ENCODE data around the gene AFF3. TPM values are rescaled to one million over a fixed set of nuclear protein-coding genes. Genes with fewer than 3 reads are reported as not detected.

AFF3 gene
- total RNA-seq, 2 experiments from 2014 or later = 5.6 TPM

DNA sequence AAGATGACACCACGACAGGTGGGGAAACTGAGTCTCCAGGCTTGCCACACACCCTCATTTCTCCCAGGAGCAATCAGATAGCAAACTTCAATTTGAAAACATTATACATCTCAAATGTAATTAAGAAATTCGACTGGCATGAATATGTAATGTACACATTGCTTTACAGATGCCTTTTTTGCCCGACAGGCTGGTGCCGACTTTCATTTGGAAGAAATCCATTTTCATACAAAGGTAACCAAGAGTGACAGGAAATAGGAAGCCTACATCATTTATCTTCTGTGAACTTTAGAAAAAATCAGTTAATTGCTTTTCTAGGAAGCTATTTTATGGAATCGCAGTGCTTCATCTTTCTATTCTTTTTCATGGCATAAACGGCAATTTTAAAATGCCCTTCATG, 140.3 kb downstream of the AFF3 start:
- peaks cover 4% of the 10 kb centered on the region for H3K36me3 Mint-ChIP-seq (ENCODE audit: low read depth)
- no peak overlapping the region for H3K27ac Mint-ChIP-seq
- CTCF ChIA-PET = no interaction called here
- ATAC-seq (no peak), DNase-seq (no peak)
- no peaks in the 10 kb centered on the region for H3K9me3 Mint-ChIP-seq (ENCODE audit: low read depth)
- H3K4me3 Mint-ChIP-seq = no peak overlapping the region
- POLR2A ChIA-PET = no interaction called here
- H3K4me1 Mint-ChIP-seq = peaks cover 10% of the 10 kb centered on the region
- no peaks in the 10 kb centered on the region for H3K27me3 Mint-ChIP-seq
- intact Hi-C loops (cut with DNase I, micrococcal nuclease) = no loop called here

DNA sequence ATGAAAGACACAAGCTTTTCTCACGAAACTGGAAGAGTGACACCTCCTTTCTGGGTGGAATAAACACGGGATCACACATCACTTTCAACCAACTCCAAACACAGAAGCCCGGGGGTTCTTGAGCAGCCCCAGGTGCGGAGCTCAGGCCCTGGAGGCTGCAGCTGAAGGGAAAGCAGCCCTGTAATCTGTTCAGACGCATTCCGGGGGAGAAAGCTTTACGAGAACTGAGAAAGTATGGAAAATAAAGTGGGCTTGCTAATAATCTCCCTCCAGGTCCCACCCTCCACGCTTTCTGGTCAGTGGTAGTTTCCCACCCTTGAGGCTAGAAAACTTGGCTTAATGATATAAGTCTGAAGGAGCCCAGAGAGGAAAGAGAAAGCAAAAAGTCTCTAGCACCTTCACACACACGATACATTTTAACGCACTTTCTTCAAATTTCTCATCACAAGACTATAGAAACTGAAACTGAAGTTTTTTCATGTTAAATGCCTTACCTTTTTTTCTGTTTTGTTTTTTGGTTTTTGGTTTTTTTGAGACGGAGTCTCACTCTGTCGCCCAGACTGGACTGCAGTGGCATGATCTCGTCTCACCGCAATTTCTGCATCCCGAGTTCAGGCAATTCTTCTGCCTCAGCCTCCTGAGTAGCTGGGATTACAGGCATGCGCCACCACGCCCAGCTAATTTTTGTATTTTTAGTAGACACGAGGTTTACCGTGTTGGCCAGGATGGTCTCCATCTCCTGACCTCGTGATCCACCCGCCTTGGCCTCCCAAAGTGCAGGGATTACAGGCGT, 141.3 kb downstream of the AFF3 start:
- Mint-ChIP-seq H3K27ac (peak overlapping the region; percentile 58), H3K36me3 (ENCODE audit: low read depth) (peaks cover 1% of the 10 kb centered on the region), H3K27me3 (no peaks in the 10 kb centered on the region), H3K9me3 (ENCODE audit: low read depth) (no peaks in the 10 kb centered on the region), H3K4me3 (peak overlapping the region; percentile 18), H3K4me1 (peaks cover 10% of the 10 kb centered on the region)
- ChIA-PET CTCF (no interaction called here), POLR2A (no interaction called here)
- ATAC-seq = peak; percentile 78
- intact Hi-C loops (cut with DNase I, micrococcal nuclease) = no loop called here
- no peak for DNase-seq

GRCh38 chr2:99998651-99999320, 143.6 kb downstream of the AFF3 start:
- CTCF ChIA-PET = interaction anchor here (0.7 kb wide), 1 partner anchor 12 kb away, joined by 3 read pairs; no protein-coding TSS in a partner anchor
- intact Hi-C loops (cut with DNase I, micrococcal nuclease) = no loop called here
- Mint-ChIP-seq H3K36me3 (ENCODE audit: low read depth) (no peaks in the 10 kb centered on the region), H3K4me3 (no peak overlapping the region), H3K9me3 (ENCODE audit: low read depth) (no peaks in the 10 kb centered on the region), H3K4me1 (peaks cover 10% of the 10 kb centered on the region), H3K27ac (no peak overlapping the region), H3K27me3 (no peaks in the 10 kb centered on the region)
- ATAC-seq (no peak), DNase-seq (no peak)
- POLR2A ChIA-PET = no interaction called here

- CTCF ChIA-PET = no interaction called here
- peaks cover 2% of the 10 kb centered on the region for H3K36me3 Mint-ChIP-seq (ENCODE audit: low read depth)
- no peaks in the 10 kb centered on the region for H3K9me3 Mint-ChIP-seq (ENCODE audit: low read depth)
- no peak overlapping the region for H3K27ac Mint-ChIP-seq
- DNase-seq (no peak), ATAC-seq (no peak)
- no peaks in the 10 kb centered on the region for H3K27me3 Mint-ChIP-seq
- POLR2A ChIA-PET = no interaction called here
- H3K4me3 Mint-ChIP-seq = no peak overlapping the region
- intact Hi-C loops (cut with DNase I, micrococcal nuclease) = no loop called here
- no peaks in the 10 kb centered on the region for H3K4me1 Mint-ChIP-seq
These were observed 152.5 kb downstream of the AFF3 start for GRCh38 chr2:99989905-99990304.

DNA sequence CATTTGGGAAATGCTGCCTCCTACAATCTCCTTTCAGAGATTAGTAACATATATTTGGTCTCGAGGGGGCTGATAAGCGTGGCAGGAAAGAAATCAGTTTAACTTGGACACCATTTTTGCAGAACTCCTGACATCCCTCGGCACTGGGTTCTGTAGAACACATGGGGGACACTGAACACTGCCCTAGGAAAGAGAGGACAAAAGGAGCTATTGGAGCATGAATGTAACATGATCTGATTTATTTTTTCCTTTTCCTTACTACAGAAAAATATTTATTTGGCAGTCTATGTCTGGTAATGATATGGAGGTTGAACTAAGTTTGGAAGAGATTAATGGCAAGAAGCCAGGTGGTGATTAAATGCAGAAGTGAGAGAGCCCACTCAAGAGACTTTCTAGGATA, 153.8 kb downstream of the AFF3 start:
- Mint-ChIP-seq H3K27ac (no peak overlapping the region), H3K4me1 (no peaks in the 10 kb centered on the region), H3K27me3 (no peaks in the 10 kb centered on the region), H3K9me3 (ENCODE audit: low read depth) (no peaks in the 10 kb centered on the region), H3K36me3 (ENCODE audit: low read depth) (peaks cover 2% of the 10 kb centered on the region), H3K4me3 (no peak overlapping the region)
- intact Hi-C loops (cut with DNase I, micrococcal nuclease) = no loop called here
- POLR2A ChIA-PET = no interaction called here
- ATAC-seq = no peak
- CTCF ChIA-PET = interaction anchor here (0.8 to 1.6 kb wide), 3 partner anchors 9 to 384 kb away, joined by 3 to 4 read pairs (median 3); no protein-coding TSS in a partner anchor
- DNase-seq = no peak

DNA sequence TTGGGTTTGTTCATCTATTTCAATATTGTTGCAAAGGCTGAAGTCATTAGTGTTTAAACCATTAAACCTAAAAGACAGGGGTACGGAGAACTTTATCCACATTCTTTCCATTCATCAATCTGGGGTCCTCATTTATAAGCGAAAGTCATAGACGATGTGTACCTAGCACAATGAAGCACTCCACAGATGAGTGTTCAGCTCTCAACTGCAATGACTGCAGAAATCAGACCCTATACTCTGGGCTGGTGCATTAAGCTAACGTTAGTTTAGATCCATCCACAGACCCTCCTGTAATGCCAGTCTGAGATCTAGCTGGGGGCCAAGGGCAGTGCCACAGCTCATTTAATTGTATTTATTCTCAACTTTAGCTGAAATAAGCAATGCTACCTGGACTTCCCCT, 155.2 kb downstream of the AFF3 start:
- POLR2A ChIA-PET = no interaction called here

GRCh38 chr2:99984799-99985515, 157.4 kb downstream of the AFF3 start:
- intact Hi-C loops (cut with DNase I, micrococcal nuclease) = no loop called here
- Mint-ChIP-seq H3K27ac (no peak overlapping the region), H3K36me3 (ENCODE audit: low read depth) (no peaks in the 10 kb centered on the region), H3K4me3 (no peak overlapping the region), H3K4me1 (no peaks in the 10 kb centered on the region), H3K27me3 (no peaks in the 10 kb centered on the region), H3K9me3 (ENCODE audit: low read depth) (no peaks in the 10 kb centered on the region)
- POLR2A ChIA-PET = no interaction called here
- ATAC-seq = no peak
- no peak for DNase-seq
- CTCF ChIA-PET = no interaction called here

More for the DNA sequence above, 155.2 kb downstream of the AFF3 start:
- no peak overlapping the region for H3K4me3 Mint-ChIP-seq
- ATAC-seq (no peak), DNase-seq (no peak)
- peaks cover 2% of the 10 kb centered on the region for H3K36me3 Mint-ChIP-seq (ENCODE audit: low read depth)
- intact Hi-C loops (cut with DNase I, micrococcal nuclease) = no loop called here
- no peak overlapping the region for H3K27ac Mint-ChIP-seq
- no peaks in the 10 kb centered on the region for H3K9me3 Mint-ChIP-seq (ENCODE audit: low read depth)
- H3K4me1 Mint-ChIP-seq = no peaks in the 10 kb centered on the region
- no peaks in the 10 kb centered on the region for H3K27me3 Mint-ChIP-seq
- CTCF ChIA-PET = interaction anchor here (0.6 to 1.3 kb wide), 4 partner anchors 8 to 258 kb away, joined by 3 to 5 read pairs (median 3); no protein-coding TSS in a partner anchor

DNA sequence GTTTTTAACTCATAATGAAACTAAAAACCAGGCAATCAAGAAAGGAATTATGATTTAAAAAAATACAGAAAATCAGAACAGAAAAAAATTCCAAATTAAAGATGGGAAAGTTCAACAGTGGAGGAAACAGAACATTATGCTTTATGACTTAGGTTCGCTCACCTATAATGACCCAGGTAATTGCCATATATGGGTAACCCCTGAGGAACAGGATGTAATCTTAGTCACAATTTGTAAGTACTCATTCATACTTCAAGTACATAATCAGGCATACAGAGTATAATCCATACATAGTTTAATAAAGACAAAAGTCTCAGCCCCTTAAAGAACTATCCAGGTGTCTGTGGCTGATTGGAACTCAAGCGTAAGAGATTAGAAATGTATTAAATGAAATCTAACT, 159.6 kb downstream of the AFF3 start:
- Mint-ChIP-seq H3K27ac (no peak overlapping the region), H3K4me1 (no peaks in the 10 kb centered on the region), H3K27me3 (no peaks in the 10 kb centered on the region), H3K36me3 (ENCODE audit: low read depth) (no peaks in the 10 kb centered on the region), H3K9me3 (ENCODE audit: low read depth) (no peaks in the 10 kb centered on the region), H3K4me3 (no peak overlapping the region)
- no peak for DNase-seq
- no peak for ATAC-seq
- intact Hi-C loops (cut with DNase I, micrococcal nuclease) = no loop called here
- ChIA-PET CTCF (no interaction called here), POLR2A (no interaction called here)

- H3K9me3 Mint-ChIP-seq (ENCODE audit: low read depth) = no peaks in the 10 kb centered on the region
- ChIA-PET POLR2A (no interaction called here), CTCF (interaction anchor here (1.0 kb wide), 1 partner anchor 280 kb away, joined by 3 read pairs; no protein-coding TSS in a partner anchor)
- intact Hi-C loops (cut with DNase I, micrococcal nuclease) = no loop called here
- no peaks in the 10 kb centered on the region for H3K36me3 Mint-ChIP-seq (ENCODE audit: low read depth)
- no peak for DNase-seq
- H3K27ac Mint-ChIP-seq = no peak overlapping the region
- ATAC-seq = no peak
- H3K27me3 Mint-ChIP-seq = no peaks in the 10 kb centered on the region
- no peaks in the 10 kb centered on the region for H3K4me1 Mint-ChIP-seq
- H3K4me3 Mint-ChIP-seq = no peak overlapping the region
These were observed 160.6 kb downstream of the AFF3 start for GRCh38 chr2:99981840-99982239.

- no peak for ATAC-seq
- Mint-ChIP-seq H3K27ac (no peak overlapping the region), H3K4me1 (peaks cover 6% of the 10 kb centered on the region), H3K9me3 (ENCODE audit: low read depth) (no peaks in the 10 kb centered on the region), H3K27me3 (no peaks in the 10 kb centered on the region), H3K36me3 (ENCODE audit: low read depth) (peaks cover 1% of the 10 kb centered on the region), H3K4me3 (no peak overlapping the region)
- intact Hi-C loops (cut with DNase I, micrococcal nuclease) = no loop called here
- no peak for DNase-seq
- POLR2A ChIA-PET = no interaction called here
- CTCF ChIA-PET = interaction anchor here (0.6 to 1.4 kb wide), 2 partner anchors 8 to 10 kb away, joined by 3 to 4 read pairs; no protein-coding TSS in a partner anchor
These were observed 162.2 kb downstream of the AFF3 start for GRCh38 chr2:99980176-99980575.

- Mint-ChIP-seq H3K36me3 (ENCODE audit: low read depth) (peaks cover 1% of the 10 kb centered on the region), H3K4me3 (no peak overlapping the region), H3K9me3 (ENCODE audit: low read depth) (no peaks in the 10 kb centered on the region), H3K27me3 (no peaks in the 10 kb centered on the region), H3K27ac (no peak overlapping the region), H3K4me1 (peaks cover 10% of the 10 kb centered on the region)
- intact Hi-C loops (cut with DNase I, micrococcal nuclease) = no loop called here
- no peak for ATAC-seq
- CTCF ChIA-PET = interaction anchor here (0.8 kb wide), 1 partner anchor 403 kb away, joined by 4 read pairs; no protein-coding TSS in a partner anchor
- no peak for DNase-seq
- POLR2A ChIA-PET = interaction anchor here (0.5 kb wide), 1 partner anchor 35 kb away, joined by 14 read pairs; no protein-coding TSS in a partner anchor
These were observed 164.4 kb downstream of the AFF3 start for GRCh38 chr2:99977966-99978365.

Data from activated CD4-positive, alpha-beta T cell treated with anti-CD3 and anti-CD28 coated beads for 36 hours (primary cell).